GM19395 (cell line): ENCODE results near the gene MARCHF3.
"Not testable (repeated sequence)": the region's sequence is repeated elsewhere in the genome, so short reads cannot be mapped to it uniquely, and the experiment has no call there.

Experiments
- ATAC-seq: cut with Tn5 transposase; IDR thresholded peaks from one replicate; pipeline ENCODE4 v1.9.1; 2021; ENCODE audit warnings: mild to moderate bottlenecking, moderate library complexity; ENCODE audit not compliant: unreplicated experiment

MARCHF3 gene

GRCh38 chr5:127051591-127051990 is 21.2 kb upstream of the MARCHF3 start:
- no peak for ATAC-seq

DNA sequence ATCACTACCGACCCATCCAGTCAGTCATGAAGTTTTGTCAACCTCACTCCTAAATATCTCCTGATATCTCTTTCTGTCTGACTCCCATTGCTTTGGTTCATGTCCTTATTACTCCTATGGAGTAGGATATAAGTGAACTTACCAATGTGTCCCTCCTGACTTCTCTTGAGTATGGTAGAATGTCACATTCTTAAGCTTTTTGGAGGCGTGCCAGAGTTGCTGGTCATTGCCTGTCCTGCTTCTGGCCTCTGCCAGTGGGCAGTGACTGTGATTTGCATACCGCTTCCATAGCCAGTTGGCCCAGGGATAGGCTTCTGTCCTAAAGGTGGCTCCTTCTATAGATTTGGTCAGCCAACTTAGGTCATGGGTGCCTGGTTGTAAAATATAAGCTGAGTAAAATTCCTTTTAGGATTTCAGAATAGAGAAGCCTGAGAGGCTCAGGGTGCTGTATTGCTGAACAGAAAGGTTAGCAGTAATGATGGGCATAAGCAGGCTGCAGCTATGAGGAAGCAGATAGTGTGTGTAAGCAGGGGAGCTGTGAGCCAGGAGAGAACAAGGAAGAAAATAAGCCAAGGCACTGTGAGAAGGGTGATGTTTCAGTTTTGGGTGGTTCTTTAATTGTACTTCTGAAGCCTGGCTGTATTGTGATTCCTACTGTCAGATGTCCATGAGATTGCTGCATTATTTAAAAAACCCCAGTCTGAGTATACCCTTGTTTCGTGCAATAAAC is 16.1 kb upstream of the MARCHF3 start:
- no peak for ATAC-seq

DNA sequence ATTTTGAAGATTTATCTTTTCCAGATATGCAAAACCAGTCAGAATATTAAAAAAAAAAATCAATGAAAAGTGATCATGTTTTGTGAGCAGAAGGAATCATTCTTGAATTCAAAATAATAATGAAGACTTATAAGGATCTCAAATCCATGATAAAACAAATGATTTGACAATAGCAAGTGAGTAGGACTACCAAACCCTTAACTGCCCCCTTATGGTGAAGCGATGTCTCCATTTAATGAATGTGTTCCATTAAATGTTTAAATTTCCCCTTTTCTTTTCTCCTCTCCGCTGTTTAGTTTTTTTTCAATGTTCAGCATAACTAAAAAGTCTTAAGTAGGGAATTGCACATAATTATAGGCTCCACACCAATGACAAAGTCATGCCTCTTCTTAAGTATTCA is 12.2 kb upstream of the MARCHF3 start:
- no peak for ATAC-seq

DNA sequence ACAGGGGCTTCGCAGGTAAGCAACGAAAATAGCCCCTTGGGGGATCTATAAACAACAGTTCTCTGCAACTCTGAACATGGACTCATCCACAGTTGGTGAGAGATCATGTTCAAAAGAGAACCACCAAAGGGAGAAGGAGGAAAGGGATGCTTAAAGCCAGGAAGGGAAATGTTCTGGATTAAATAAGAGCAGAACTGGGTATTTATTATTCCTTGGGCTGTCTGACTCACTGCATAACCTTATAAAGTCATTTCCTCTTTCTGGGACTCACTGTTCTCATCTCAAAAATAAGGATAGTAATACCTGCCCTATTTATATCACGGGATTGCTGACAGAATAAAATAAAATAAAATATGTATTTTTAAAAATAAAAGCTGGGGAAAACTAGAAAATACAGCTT is 11.2 kb upstream of the MARCHF3 start:
- ATAC-seq, result no peak

DNA sequence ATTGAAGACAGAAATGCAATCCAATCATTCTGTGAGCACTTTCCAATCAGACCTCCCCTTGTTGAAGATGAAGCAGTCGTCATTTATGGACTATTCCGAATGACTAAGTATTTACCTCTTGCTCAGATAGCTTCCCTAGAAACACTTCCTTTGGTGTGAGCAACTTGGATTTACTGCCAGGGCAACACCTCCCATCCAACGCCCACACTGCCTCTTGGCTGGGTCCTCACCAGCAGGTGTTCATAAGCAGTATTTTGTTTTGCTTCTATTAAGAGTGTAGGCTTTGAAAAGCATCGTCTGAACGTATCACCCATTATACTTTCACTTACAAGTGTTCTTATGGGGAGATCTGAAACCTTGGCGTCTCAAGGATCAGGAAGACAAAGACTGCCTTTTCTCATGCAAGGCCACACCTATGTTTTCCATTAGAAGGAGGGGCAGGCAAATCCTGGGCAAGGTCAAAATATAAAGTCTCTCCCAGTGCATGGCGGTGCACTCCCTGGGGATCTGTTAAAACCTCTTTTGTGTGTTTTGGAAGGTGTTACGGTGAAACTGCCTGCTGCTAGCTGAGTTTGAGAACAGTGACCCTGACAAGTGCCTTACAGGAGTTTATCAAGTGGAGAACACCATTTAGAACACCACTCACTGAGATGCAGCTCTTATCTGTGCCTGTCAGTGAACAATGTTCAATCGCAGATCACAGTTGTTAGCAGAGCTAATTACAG is 10.6 kb upstream of the MARCHF3 start:
- no peak for ATAC-seq

GRCh38 chr5:127038550-127038949 is 8.2 kb upstream of the MARCHF3 start:
- no peak for ATAC-seq

GRCh38 chr5:127031863-127032232 is 1.5 kb upstream of the MARCHF3 start:
- ATAC-seq, result no peak

DNA sequence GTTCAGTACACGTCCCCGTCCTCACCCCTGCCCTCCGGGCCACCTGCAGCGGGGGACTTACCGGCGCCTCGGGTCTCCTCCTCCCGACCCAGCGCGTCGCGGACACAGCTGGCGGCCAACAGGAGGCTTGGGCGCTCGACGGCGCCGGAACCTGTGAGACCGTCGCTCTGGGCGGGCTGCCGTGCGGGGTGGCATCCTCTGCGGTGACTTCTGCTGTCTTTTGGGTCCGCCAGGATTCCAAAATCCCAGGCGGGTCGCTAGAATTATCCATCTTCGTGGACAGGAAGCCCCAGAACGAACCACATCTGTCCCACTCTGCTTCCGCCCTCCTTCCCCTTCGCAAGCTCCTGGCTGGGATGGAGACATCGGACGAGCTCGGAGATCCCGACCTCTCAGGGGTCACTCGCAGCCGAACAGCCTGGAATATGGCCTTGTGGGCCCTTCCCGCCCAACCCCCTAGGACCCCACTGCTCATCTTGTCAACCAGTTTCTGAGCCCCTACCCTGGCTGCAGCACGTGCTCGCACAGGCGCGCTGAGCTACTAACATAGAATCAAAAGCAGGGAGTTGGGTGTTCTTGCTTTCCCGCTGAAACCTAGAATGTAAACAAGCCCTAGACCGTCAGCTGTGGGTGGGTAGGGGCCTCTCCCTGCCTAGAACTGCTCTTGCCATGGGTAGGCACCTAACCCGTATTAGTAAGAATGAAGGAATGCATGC is 947 bp upstream of the MARCHF3 start:
- peak; percentile 24 for ATAC-seq

GRCh38 chr5:127029581-127030258 is 638 bp downstream of the MARCHF3 start:
- peak; percentile 21 for ATAC-seq

DNA sequence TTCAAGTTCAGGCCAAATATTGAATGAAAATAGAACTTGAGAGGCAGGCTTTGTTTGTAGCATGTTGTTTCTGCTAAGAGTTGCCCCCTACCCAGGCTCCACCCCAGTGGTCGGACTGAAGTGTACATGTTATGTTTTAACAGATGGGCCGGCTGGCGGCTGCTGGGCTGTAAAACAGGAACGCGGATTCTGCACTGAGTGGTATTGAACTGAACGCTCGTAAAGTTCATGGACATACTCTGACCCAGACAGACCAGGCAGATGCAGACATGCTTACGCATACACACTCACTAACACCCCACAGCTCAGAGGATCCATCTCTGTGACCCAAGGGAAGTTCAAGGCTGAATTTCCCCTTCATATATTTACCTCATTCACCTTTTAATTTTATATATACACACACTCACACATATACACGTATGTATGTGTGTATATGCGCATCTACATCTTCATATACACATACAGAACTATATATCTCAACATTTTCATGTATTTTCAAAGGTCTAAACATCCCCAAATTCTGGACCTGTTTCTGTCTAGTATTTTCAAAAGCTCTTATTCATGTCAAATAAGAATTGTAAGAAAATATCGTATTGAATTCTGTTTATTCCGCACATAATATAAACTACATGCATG is 1.4 kb downstream of the MARCHF3 start:
- ATAC-seq, result no peak

GRCh38 chr5:127027539-127027938 is 2.8 kb downstream of the MARCHF3 start:
- ATAC-seq, result no peak

DNA sequence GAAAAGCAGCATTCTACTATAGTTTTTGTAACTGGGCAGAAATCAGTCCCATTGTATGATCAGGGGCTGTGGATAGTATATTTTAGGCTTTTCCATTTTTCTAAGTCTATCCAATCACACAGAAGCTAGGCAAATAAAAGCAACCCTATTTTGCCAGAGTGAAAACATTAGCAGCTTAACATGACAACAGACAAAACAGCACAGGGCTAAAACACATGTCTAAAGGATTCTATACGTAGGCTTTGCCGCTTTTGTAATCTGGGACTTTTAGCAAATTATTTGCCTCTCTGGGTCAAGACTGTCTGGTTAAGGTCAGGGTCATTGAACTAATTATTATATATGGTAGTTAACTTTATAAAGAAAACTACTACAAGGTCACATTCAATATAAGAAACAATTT is 4.2 kb downstream of the MARCHF3 start:
- no peak for ATAC-seq

DNA sequence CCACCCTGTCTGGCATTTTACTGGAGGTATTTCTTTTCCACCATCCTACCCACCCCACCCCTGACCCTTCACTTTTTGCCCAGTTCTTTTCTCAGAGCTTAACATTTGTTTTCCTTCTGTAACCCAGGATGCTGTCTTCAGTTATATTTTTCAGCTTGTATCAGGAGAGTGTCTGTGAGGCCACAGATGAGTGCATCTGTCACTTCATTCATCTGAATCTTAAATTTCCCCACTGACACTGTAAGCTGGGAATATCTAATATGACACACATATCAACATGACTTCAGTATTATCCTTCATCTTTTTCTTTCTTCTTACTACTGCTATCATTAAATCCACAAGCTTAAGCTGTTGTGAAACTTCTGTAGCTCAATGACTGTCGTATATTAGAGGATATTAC is 4.9 kb downstream of the MARCHF3 start:
- ATAC-seq, result no peak

DNA sequence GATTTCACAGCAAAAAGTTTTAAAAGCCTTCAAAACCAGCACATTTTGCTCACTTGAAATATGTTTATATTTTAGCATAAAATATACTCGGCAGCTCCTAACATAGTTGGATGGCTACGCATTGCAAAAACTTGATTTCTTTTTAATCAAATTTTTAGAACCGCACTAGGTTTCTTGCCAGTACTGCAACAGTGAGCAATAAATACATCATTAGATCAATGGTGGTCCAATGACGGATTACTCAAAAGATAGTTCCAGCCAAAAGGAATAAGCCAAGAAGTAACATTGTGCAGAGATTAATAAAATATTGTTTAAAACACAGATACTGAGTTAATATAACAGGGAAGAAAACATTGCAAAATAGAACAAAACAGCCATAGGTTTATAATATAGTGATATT is 5.5 kb downstream of the MARCHF3 start:
- ATAC-seq, result no peak

GRCh38 chr5:127023552-127024191 is 6.7 kb downstream of the MARCHF3 start:
- not testable (repeated sequence) for ATAC-seq

GRCh38 chr5:127022846-127023245 is 7.5 kb downstream of the MARCHF3 start:
- ATAC-seq, result no peak

- ATAC-seq, result peak; percentile 52
Measured at GRCh38 chr5:127019928-127020327, 10.4 kb downstream of the MARCHF3 start.

GRCh38 chr5:127016722-127017121 is 13.6 kb downstream of the MARCHF3 start:
- ATAC-seq, result not testable (repeated sequence)

DNA sequence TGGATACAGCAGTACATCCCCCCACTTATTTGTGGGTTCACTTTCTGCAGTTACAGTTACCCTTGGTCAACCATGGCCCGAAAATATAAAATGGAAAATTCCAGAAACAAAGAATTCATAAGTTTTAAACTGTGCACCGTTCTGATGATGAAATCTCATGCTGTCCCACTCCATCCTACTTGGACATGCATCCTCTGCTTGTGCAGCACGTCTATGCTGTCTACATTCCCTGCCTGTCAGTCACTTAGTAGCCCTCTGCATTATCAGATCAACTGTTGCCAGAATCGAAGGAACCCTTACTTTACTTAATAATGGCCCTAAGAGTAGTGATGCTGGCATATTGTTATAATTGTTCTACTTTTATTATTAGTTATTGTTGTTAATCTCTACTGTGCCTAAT is 14.6 kb downstream of the MARCHF3 start:
- no peak for ATAC-seq

DNA sequence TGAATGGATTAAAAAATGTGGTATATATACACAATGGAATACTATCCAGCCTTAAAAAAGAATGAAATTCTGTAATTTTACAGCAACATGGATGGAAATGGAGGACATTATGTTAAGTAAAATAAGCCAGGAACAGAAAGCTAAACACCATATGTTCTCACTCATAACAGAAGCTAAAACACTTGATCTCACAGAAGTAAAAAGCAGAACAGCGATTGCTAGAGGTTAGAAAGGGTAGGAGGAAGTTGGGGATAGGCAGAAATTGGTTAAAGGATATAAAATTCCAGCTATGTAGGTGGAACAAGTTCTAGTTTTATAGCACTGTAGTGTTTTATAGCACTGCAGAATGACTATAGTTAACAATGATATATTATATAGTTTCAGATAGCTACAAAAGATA is 15.8 kb downstream of the MARCHF3 start:
- peak; percentile 41 for ATAC-seq
